GM23338 (cell line): ENCODE measurements around the gene ZNF804B. TPM values are rescaled to one million over a fixed set of nuclear protein-coding genes. Genes with fewer than 3 reads are reported as not detected.

Experiments used
- ATAC-seq: fragments of 200-7000 bp; cut with Tn5 transposase; 3 replicates; pipeline ENCODE4 v1.9.1; 2020
- DNase-seq: peaks from one replicate; pipeline ENCODE4 v3.0.0-alpha.2; 2015; ENCODE audit warnings: low spot score
- H2AFZ ChIP-seq: fragments of 200-600 bp; sonication (generic); 2 replicates; pipeline ENCODE4 v1.8.0; 2016; ENCODE audit warnings: antibody characterized with exemption, mild to moderate bottlenecking, moderate library complexity
- H3F3A ChIP-seq: fragments of 200-600 bp; sonication (generic); replicated peaks from 2 replicates; pipeline ENCODE4 v1.8.0; 2017; ENCODE audit warnings: antibody characterized with exemption, mixed run types, low read depth
- H3K27ac ChIP-seq: fragments of 200-600 bp; sonication (generic); 2 replicates; pipeline ENCODE4 v1.6.1; 2016; ENCODE audit warnings: low read depth
- H3K27me3 ChIP-seq: fragments of 200-600 bp; sonication (generic); 2 replicates; pipeline ENCODE4 v1.8.0; 2016; ENCODE audit warnings: mild to moderate bottlenecking, mixed run types, moderate library complexity; ENCODE audit not compliant: insufficient read depth
- H3K36me3 ChIP-seq: fragments of 200-600 bp; sonication (generic); 2 replicates; pipeline ENCODE4 v1.8.0; 2016; ENCODE audit warnings: mild to moderate bottlenecking; ENCODE audit not compliant: insufficient read depth
- H3K4me1 ChIP-seq: fragments of 200-600 bp; sonication (generic); 2 replicates; pipeline ENCODE4 v1.8.0; 2016; ENCODE audit warnings: mild to moderate bottlenecking, moderate library complexity; ENCODE audit not compliant: insufficient read depth
- H3K4me2 ChIP-seq: fragments of 200-600 bp; sonication (generic); 2 replicates; pipeline ENCODE4 v1.7.1; 2017; ENCODE audit warnings: mixed run types
- H3K4me3 ChIP-seq: fragments of 200-600 bp; sonication (generic); 2 replicates; pipeline ENCODE4 v1.6.1; 2016; ENCODE audit warnings: mixed run types
- H3K79me2 ChIP-seq: fragments of 200-600 bp; sonication (generic); replicated peaks from 2 replicates; pipeline ENCODE4 v1.8.0; 2017; ENCODE audit warnings: mild to moderate bottlenecking; ENCODE audit not compliant: insufficient read depth
- H3K9me2 ChIP-seq: fragments of 200-600 bp; sonication (generic); 2 replicates; pipeline ENCODE4 v1.8.0; 2017; ENCODE audit not compliant: insufficient read depth
- H4K20me1 ChIP-seq: fragments of 200-600 bp; sonication (generic); replicated peaks from 2 replicates; pipeline ENCODE4 v1.8.0; 2017; ENCODE audit warnings: mild to moderate bottlenecking; ENCODE audit not compliant: insufficient read depth
- H3K27ac Mint-ChIP-seq: 2 replicates; pipeline ENCODE4 v1.8.0; 2020; ENCODE audit warnings: inconsistent platforms, mild to moderate bottlenecking, moderate library complexity, mixed read lengths
- H3K27me3 Mint-ChIP-seq: 3 replicates; pipeline ENCODE4 v1.8.0; 2022; ENCODE audit warnings: low read depth, mild to moderate bottlenecking, moderate library complexity, mixed read lengths, inconsistent platforms; ENCODE audit not compliant: insufficient read depth, poor library complexity
- H3K36me3 Mint-ChIP-seq: 3 replicates; pipeline ENCODE4 v1.8.0; 2021; ENCODE audit warnings: low read depth, mild to moderate bottlenecking, inconsistent platforms, moderate library complexity, mixed read lengths
- H3K4me1 Mint-ChIP-seq: 3 replicates; pipeline ENCODE4 v1.8.0; 2020; ENCODE audit warnings: mild to moderate bottlenecking, inconsistent platforms, mixed read lengths
- H3K4me3 Mint-ChIP-seq: 3 replicates; pipeline ENCODE4 v1.8.0; 2021; ENCODE audit warnings: moderate library complexity, mild to moderate bottlenecking, inconsistent platforms, mixed read lengths
- H3K9me3 Mint-ChIP-seq: 3 replicates; pipeline ENCODE4 v1.8.0; 2020; ENCODE audit warnings: moderate library complexity, mild to moderate bottlenecking, inconsistent platforms, mixed read lengths
- CREB1 ChIP-seq: fragments of 250-450 bp; sonication (Bioruptor Pico); IDR thresholded peaks from 2 replicates; pipeline ENCODE4 v1.5.0; 2020; ENCODE audit warnings: low read depth, mild to moderate bottlenecking, moderate library complexity
- ZNF114 ChIP-seq: fragments of 250-450 bp; sonication (Bioruptor Pico); IDR thresholded peaks from 2 replicates; pipeline ENCODE4 v1.5.0; 2020; ENCODE audit warnings: mild to moderate bottlenecking, moderate library complexity
- ZNF331 ChIP-seq: fragments of 250-450 bp; sonication (Bioruptor Pico); IDR thresholded peaks from 2 replicates; pipeline ENCODE4 v1.5.0; 2020; ENCODE audit warnings: low read depth, mild to moderate bottlenecking, moderate library complexity
- polyA plus RNA-seq: library from polyadenylated mRNA; unstranded; fragments of >200 nt; fragmentation: Nextera tagmentation; extraction: Ambion mirVana; gene quantifications from 2 replicates; pipeline ENCODE4 v1.2.1, GENCODE V29; 2016
- total RNA-seq: library from RNA; depleted of rRNA; stranded (reverse); fragments of >200 nt; shearing (Covaris generic); gene quantifications from 2 replicates; pipeline ENCODE4 v1.2.3, GENCODE V29; 2014
- TF ChIP-seq, protein P1 (sequence below): fragments of 250-450 bp; sonication (Bioruptor Pico); IDR thresholded peaks from 2 replicates; pipeline ENCODE4 v1.5.0; 2020; ENCODE audit warnings: mild to moderate bottlenecking, moderate library complexity
- TF ChIP-seq, protein P2 (sequence below), 2 experiments: fragments of 200-600 bp in 1 of 2; sonication (generic) in 1 of 2; conservative IDR thresholded peaks; 2 replicates each; pipeline versions ENCODE4 v1.5.1 to v1.6.1; 2016 to 2017; ENCODE audit warnings: antibody characterized with exemption in 2 of 2, low read depth in 2 of 2, mild to moderate bottlenecking in 2 of 2, moderate library complexity in 1 of 2

ZNF804B gene
- total and polyA plus RNA-seq, 2 experiments from 2014 or later: not detected

DNA sequence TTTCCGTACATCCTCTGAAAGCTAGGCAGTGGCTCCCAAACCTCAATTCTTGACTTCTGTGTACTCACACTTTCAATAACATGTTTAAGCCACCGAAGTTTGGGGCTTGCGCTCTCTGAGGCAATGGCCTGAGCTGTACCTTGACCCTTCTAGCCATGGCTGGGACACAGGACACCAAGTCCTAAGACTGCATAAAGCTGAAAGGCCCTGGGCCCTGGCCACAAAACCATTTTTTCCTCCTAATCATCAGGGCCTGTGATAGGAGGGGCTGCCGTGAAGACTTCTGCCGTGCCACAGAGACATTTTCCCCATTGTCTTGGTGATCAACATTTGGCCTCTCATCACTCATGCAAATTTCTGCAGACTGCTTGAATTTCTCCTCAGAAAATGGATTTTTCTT is 252.5 kb downstream of the ZNF804B start (continued):
- TF ChIP-seq, protein P1, sequence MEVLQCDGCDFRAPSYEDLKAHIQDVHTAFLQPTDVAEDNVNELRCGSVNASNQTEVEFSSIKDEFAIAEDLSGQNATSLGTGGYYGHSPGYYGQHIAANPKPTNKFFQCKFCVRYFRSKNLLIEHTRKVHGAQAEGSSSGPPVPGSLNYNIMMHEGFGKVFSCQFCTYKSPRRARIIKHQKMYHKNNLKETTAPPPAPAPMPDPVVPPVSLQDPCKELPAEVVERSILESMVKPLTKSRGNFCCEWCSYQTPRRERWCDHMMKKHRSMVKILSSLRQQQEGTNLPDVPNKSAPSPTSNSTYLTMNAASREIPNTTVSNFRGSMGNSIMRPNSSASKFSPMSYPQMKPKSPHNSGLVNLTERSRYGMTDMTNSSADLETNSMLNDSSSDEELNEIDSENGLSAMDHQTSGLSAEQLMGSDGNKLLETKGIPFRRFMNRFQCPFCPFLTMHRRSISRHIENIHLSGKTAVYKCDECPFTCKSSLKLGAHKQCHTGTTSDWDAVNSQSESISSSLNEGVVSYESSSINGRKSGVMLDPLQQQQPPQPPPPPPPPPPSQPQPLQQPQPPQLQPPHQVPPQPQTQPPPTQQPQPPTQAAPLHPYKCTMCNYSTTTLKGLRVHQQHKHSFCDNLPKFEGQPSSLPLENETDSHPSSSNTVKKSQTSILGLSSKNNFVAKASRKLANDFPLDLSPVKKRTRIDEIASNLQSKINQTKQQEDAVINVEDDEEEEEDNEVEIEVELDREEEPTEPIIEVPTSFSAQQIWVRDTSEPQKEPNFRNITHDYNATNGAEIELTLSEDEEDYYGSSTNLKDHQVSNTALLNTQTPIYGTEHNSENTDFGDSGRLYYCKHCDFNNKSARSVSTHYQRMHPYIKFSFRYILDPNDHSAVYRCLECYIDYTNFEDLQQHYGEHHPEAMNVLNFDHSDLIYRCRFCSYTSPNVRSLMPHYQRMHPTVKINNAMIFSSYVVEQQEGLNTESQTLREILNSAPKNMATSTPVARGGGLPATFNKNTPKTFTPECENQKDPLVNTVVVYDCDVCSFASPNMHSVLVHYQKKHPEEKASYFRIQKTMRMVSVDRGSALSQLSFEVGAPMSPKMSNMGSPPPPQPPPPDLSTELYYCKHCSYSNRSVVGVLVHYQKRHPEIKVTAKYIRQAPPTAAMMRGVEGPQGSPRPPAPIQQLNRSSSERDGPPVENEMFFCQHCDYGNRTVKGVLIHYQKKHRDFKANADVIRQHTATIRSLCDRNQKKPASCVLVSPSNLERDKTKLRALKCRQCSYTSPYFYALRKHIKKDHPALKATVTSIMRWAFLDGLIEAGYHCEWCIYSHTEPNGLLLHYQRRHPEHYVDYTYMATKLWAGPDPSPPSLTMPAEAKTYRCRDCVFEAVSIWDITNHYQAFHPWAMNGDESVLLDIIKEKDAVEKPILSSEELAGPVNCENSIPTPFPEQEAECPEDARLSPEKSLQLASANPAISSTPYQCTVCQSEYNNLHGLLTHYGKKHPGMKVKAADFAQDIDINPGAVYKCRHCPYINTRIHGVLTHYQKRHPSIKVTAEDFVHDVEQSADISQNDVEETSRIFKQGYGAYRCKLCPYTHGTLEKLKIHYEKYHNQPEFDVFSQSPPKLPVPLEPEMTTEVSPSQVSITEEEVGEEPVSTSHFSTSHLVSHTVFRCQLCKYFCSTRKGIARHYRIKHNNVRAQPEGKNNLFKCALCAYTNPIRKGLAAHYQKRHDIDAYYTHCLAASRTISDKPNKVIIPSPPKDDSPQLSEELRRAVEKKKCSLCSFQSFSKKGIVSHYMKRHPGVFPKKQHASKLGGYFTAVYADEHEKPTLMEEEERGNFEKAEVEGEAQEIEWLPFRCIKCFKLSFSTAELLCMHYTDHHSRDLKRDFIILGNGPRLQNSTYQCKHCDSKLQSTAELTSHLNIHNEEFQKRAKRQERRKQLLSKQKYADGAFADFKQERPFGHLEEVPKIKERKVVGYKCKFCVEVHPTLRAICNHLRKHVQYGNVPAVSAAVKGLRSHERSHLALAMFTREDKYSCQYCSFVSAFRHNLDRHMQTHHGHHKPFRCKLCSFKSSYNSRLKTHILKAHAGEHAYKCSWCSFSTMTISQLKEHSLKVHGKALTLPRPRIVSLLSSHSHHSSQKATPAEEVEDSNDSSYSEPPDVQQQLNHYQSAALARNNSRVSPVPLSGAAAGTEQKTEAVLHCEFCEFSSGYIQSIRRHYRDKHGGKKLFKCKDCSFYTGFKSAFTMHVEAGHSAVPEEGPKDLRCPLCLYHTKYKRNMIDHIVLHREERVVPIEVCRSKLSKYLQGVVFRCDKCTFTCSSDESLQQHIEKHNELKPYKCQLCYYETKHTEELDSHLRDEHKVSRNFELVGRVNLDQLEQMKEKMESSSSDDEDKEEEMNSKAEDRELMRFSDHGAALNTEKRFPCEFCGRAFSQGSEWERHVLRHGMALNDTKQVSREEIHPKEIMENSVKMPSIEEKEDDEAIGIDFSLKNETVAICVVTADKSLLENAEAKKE (CRISPR knock-in tag): no peak
- TF ChIP-seq, protein P2, sequence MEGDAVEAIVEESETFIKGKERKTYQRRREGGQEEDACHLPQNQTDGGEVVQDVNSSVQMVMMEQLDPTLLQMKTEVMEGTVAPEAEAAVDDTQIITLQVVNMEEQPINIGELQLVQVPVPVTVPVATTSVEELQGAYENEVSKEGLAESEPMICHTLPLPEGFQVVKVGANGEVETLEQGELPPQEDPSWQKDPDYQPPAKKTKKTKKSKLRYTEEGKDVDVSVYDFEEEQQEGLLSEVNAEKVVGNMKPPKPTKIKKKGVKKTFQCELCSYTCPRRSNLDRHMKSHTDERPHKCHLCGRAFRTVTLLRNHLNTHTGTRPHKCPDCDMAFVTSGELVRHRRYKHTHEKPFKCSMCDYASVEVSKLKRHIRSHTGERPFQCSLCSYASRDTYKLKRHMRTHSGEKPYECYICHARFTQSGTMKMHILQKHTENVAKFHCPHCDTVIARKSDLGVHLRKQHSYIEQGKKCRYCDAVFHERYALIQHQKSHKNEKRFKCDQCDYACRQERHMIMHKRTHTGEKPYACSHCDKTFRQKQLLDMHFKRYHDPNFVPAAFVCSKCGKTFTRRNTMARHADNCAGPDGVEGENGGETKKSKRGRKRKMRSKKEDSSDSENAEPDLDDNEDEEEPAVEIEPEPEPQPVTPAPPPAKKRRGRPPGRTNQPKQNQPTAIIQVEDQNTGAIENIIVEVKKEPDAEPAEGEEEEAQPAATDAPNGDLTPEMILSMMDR (conservative IDR thresholded peaks at IDR 0.05; ENCODE audit: low read depth in 2 of 2): no peak
- TF ChIP-seq ZNF114 (no peak), CREB1 (no peak)

DNA sequence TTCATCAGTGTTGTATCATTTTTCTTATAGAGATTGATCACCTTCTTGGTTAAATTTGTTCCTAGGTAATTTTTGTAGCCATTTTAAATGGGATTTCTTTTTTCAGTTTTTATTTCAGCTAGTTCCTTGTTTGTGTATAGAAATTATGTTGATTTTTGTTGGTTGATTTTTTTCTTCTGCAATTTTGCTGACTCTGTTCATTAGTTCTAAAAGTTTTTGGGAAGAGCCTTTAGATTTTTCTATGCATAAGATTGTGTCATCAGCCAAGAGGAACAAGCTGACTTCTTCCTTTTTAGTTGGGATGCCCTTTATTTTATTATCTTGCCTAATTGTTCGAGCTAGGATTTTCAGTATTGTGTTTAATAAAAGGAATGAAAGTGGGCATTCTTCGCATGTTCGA is 258.2 kb downstream of the ZNF804B start:
- no peak for TF ChIP-seq ZNF331 (CRISPR knock-in tag)
- TF ChIP-seq, protein P1 (CRISPR knock-in tag): no peak
- no peak overlapping the region for H2AFZ ChIP-seq
- no peaks in the 10 kb centered on the region for H3F3A ChIP-seq
- no peak overlapping the region for H3K4me2 ChIP-seq
- no peaks in the 10 kb centered on the region for H3K27me3 ChIP-seq
- Mint-ChIP-seq H3K36me3 (peaks cover 3% of the 10 kb centered on the region), H3K4me3 (no peak overlapping the region), H3K27me3 (no peaks in the 10 kb centered on the region), H3K9me3 (peaks cover 17% of the 10 kb centered on the region), H3K4me1 (no peaks in the 10 kb centered on the region), H3K27ac (no peak overlapping the region)
- ATAC-seq (no peak), DNase-seq (no peak)
- H3K4me1 ChIP-seq: no peaks in the 10 kb centered on the region
- H3K9me2 ChIP-seq: peaks cover 2% of the 10 kb centered on the region
- H3K4me3 ChIP-seq: no peak overlapping the region
- no peaks in the 10 kb centered on the region for H3K79me2 ChIP-seq
- no peaks in the 10 kb centered on the region for H4K20me1 ChIP-seq
- H3K27ac ChIP-seq: no peak overlapping the region
- no peaks in the 10 kb centered on the region; the same call in none of the 2 replicates for H3K36me3 ChIP-seq
